Measurements from ENCODE around the gene ANXA1. TPM values are rescaled to one million over a fixed set of nuclear protein-coding genes. Genes with fewer than 3 reads are reported as not detected.
A peak's percentile ranks its signal among the peaks of the same experiment; 100 is the strongest.

ANXA1 gene
- total RNA-seq, 1 donor from 2014 or later = 90.8 TPM

DNA sequence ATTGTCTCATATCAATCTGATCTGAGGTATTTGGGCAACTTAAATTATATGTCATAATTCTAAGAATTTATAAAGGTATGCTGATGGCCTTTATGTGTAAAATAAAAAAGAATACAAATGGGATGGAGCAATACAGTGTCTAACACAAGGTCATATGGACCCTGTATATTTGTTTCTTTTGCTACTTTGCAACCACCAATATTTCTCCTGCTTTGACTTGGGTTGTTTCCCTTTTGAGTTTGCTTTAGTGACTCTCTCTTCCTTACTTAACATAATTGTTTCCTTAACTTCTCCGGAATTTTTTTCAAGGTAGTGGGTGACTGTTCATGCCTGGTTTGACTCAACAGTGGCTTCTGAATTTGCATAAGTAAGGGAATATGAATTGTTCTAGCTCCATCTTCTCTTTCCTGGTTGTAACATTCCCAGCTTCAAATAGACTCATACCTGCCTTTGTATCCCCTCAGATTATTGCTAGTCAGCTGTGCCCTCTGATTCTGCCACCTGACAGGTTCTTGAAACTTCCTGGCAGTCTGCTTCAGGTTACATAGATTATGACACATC, 30.2 kb upstream of the ANXA1 start:
- Histone ChIP-seq H3K4me1 (ENCODE audit: control insufficient read depth in 3 of 3, insufficient read depth in 3 of 3, low read length in 3 of 3) (no peaks in the 10 kb centered on the region), H3K36me3 (ENCODE audit: control insufficient read depth in 3 of 3, insufficient read depth in 3 of 3, low read length in 3 of 3) (no peaks in the 10 kb centered on the region), H3K27ac (ENCODE audit: low read depth, low read length) (no peak overlapping the region), H3K4me3 (ENCODE audit: low read length in 3 of 3) (no peak overlapping the region), H3K9ac (ENCODE audit: low read depth in 1 of 3, low read length in 3 of 3) (no peak overlapping the region), H3K9me3 (ENCODE audit: control insufficient read depth in 3 of 3, low read length in 3 of 3) (no peaks in the 10 kb centered on the region), H3K27me3 (ENCODE audit: control insufficient read depth in 3 of 3, insufficient read depth in 3 of 3, low read length in 3 of 3) (no peaks in the 10 kb centered on the region)

DNA sequence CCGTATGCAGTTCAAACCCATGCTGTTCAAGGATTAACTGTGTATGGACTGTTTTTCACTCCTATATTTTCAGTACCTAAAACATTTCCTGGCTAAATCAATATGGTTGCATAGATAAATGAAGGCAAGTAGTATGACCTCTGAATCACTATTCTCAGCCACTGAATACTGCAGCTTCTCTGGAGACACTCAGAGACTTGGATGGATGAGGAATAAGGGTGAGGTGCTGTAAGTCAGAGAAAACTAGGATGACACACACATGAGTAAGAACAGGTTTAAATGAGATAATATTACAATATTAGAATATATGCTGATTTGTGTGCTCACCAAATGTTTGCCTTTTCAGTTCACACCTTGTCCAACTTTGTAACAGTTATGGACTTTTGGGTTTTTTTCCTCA, 26.0 kb upstream of the ANXA1 start:
- Histone ChIP-seq H3K4me1 (ENCODE audit: control insufficient read depth in 3 of 3, insufficient read depth in 3 of 3, low read length in 3 of 3) (no peaks in the 10 kb centered on the region), H3K9ac (ENCODE audit: low read depth in 1 of 3, low read length in 3 of 3) (no peak overlapping the region)

DNA sequence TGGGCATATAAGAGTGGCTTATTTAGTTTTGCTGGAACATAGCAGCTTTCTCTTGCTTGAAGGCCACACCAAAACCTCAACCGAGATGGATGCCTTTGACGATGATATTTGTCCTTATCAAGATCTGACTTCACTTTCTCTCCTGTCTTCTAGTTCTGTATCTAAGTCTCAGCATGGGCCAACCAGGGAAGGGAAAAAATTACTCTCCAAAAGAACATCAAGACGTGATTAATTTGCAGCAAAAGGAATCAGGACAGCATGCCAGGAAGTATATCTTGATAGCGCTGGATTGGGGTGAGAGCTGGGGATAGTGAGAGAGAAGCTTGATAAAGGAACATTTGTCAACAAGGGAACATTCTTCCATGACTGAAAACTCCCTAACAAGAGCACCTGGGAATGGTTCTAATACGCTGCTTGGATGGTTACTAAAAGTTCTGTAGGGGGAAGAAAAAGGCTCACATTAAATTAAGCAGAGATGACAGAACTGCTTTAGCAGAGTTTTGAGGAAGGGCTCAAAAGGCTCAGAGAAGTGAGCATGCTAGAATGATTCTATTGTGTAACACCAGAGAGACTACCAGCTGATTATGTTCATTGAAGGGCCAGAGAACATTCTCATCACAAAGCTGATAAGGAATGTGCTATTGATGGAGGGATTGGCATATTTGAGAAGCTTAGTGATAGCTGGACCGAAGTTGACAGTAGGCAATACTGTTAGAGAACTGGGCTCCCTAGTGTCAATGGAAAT, 21.6 kb upstream of the ANXA1 start:
- no peak overlapping the region for H3K4me3 ChIP-seq (ENCODE audit: low read length in 3 of 3)
- no peaks in the 10 kb centered on the region for H3K27me3 ChIP-seq (ENCODE audit: control insufficient read depth in 3 of 3, insufficient read depth in 3 of 3, low read length in 3 of 3)
- H3K36me3 ChIP-seq (ENCODE audit: control insufficient read depth in 3 of 3, insufficient read depth in 3 of 3, low read length in 3 of 3) = no peaks in the 10 kb centered on the region
- H3K27ac ChIP-seq (ENCODE audit: low read depth, low read length) = no peak overlapping the region
- H3K4me1 ChIP-seq (ENCODE audit: control insufficient read depth in 3 of 3, insufficient read depth in 3 of 3, low read length in 3 of 3) = peaks cover 0 to 7% (median 3%) of the 10 kb centered on the region in 3 donors
- H3K9ac ChIP-seq (ENCODE audit: low read depth in 1 of 3, low read length in 3 of 3) = no peak overlapping the region
- no peaks in the 10 kb centered on the region for H3K9me3 ChIP-seq (ENCODE audit: control insufficient read depth in 3 of 3, low read length in 3 of 3)

More for the DNA sequence above, 26.0 kb upstream of the ANXA1 start:
- Histone ChIP-seq H3K36me3 (ENCODE audit: control insufficient read depth in 3 of 3, insufficient read depth in 3 of 3, low read length in 3 of 3) (no peaks in the 10 kb centered on the region), H3K9me3 (ENCODE audit: control insufficient read depth in 3 of 3, low read length in 3 of 3) (no peaks in the 10 kb centered on the region), H3K4me3 (ENCODE audit: low read length in 3 of 3) (no peak overlapping the region), H3K27ac (ENCODE audit: low read depth, low read length) (no peak overlapping the region), H3K27me3 (ENCODE audit: control insufficient read depth in 3 of 3, insufficient read depth in 3 of 3, low read length in 3 of 3) (no peaks in the 10 kb centered on the region)

- Histone ChIP-seq H3K36me3 (ENCODE audit: control insufficient read depth in 3 of 3, insufficient read depth in 3 of 3, low read length in 3 of 3) (no peaks in the 10 kb centered on the region), H3K4me3 (ENCODE audit: low read length in 3 of 3) (peak overlapping the region; percentile 69 to 92 (median 81)), H3K27me3 (ENCODE audit: control insufficient read depth in 3 of 3, insufficient read depth in 3 of 3, low read length in 3 of 3) (no peaks in the 10 kb centered on the region), H3K27ac (ENCODE audit: low read depth, low read length) (peak overlapping the region; percentile 59), H3K4me1 (ENCODE audit: control insufficient read depth in 3 of 3, insufficient read depth in 3 of 3, low read length in 3 of 3) (peaks cover 0 to 7% (median 3%) of the 10 kb centered on the region in 3 donors), H3K9ac (ENCODE audit: low read depth in 1 of 3, low read length in 3 of 3) (no peak overlapping the region), H3K9me3 (ENCODE audit: control insufficient read depth in 3 of 3, low read length in 3 of 3) (no peaks in the 10 kb centered on the region)
These were observed 20.2 kb upstream of the ANXA1 start for GRCh38 chr9:73131461-73131860.

- H3K4me3 ChIP-seq (ENCODE audit: low read length in 3 of 3) = peak overlapping the region; percentile 69 to 92 (median 81)
These were observed 19.5 kb upstream of the ANXA1 start for GRCh38 chr9:73132034-73132776.

GRCh38 chr9:73133022-73133651, 18.5 kb upstream of the ANXA1 start:
- H3K9me3 ChIP-seq (ENCODE audit: control insufficient read depth in 3 of 3, low read length in 3 of 3) = no peaks in the 10 kb centered on the region
- peak overlapping the region; percentile 59 for H3K27ac ChIP-seq (ENCODE audit: low read depth, low read length)
- H3K27me3 ChIP-seq (ENCODE audit: control insufficient read depth in 3 of 3, insufficient read depth in 3 of 3, low read length in 3 of 3) = no peaks in the 10 kb centered on the region
- no peaks in the 10 kb centered on the region for H3K36me3 ChIP-seq (ENCODE audit: control insufficient read depth in 3 of 3, insufficient read depth in 3 of 3, low read length in 3 of 3)
- peak overlapping the region in 2 of 3 donors; percentile 63 to 82 for H3K9ac ChIP-seq (ENCODE audit: low read depth in 1 of 3, low read length in 3 of 3)
- H3K4me3 ChIP-seq (ENCODE audit: low read length in 3 of 3) = peak overlapping the region in 1 of 3 donors; percentile 92
- peaks cover 5 to 7% (median 5%) of the 10 kb centered on the region in 3 donors for H3K4me1 ChIP-seq (ENCODE audit: control insufficient read depth in 3 of 3, insufficient read depth in 3 of 3, low read length in 3 of 3)

More at GRCh38 chr9:73132034-73132776, 19.5 kb upstream of the ANXA1 start:
- H3K4me1 ChIP-seq (ENCODE audit: control insufficient read depth in 3 of 3, insufficient read depth in 3 of 3, low read length in 3 of 3) = peaks cover 3 to 7% (median 4%) of the 10 kb centered on the region in 3 donors
- H3K9me3 ChIP-seq (ENCODE audit: control insufficient read depth in 3 of 3, low read length in 3 of 3) = no peaks in the 10 kb centered on the region
- H3K36me3 ChIP-seq (ENCODE audit: control insufficient read depth in 3 of 3, insufficient read depth in 3 of 3, low read length in 3 of 3) = no peaks in the 10 kb centered on the region
- H3K27me3 ChIP-seq (ENCODE audit: control insufficient read depth in 3 of 3, insufficient read depth in 3 of 3, low read length in 3 of 3) = no peaks in the 10 kb centered on the region
- peak overlapping the region; percentile 59 for H3K27ac ChIP-seq (ENCODE audit: low read depth, low read length)
- H3K9ac ChIP-seq (ENCODE audit: low read depth in 1 of 3, low read length in 3 of 3) = peak overlapping the region; percentile 63 to 84 (median 82)

DNA sequence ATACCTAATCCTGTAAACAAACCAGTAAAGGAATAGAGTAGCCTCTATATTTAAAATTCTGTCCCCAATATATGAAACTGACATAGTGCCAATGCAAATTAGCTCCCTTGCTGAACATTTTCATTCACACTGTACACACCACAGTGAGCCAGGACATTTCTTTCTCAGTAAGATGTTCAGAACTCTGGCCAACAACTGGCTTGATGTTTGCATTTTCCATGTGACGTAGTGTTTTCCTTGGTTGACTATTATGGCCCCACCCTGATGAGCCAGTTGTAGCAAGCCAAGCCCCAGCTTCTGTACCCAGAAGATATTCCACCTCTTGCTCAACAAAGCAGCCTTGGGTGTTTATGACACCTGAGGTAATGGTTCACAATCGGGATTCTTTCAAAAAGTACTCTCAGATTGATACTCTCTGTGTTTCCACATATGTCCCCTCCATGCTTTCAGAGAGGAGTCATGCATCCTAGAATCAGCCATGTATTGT, 17.7 kb upstream of the ANXA1 start:
- Histone ChIP-seq H3K4me3 (ENCODE audit: low read length in 3 of 3) (no peak overlapping the region), H3K27ac (ENCODE audit: low read depth, low read length) (no peak overlapping the region), H3K36me3 (ENCODE audit: control insufficient read depth in 3 of 3, insufficient read depth in 3 of 3, low read length in 3 of 3) (no peaks in the 10 kb centered on the region), H3K9ac (ENCODE audit: low read depth in 1 of 3, low read length in 3 of 3) (no peak overlapping the region), H3K4me1 (ENCODE audit: control insufficient read depth in 3 of 3, insufficient read depth in 3 of 3, low read length in 3 of 3) (peaks cover 5 to 7% (median 5%) of the 10 kb centered on the region in 3 donors), H3K27me3 (ENCODE audit: control insufficient read depth in 3 of 3, insufficient read depth in 3 of 3, low read length in 3 of 3) (no peaks in the 10 kb centered on the region), H3K9me3 (ENCODE audit: control insufficient read depth in 3 of 3, low read length in 3 of 3) (no peaks in the 10 kb centered on the region)

DNA sequence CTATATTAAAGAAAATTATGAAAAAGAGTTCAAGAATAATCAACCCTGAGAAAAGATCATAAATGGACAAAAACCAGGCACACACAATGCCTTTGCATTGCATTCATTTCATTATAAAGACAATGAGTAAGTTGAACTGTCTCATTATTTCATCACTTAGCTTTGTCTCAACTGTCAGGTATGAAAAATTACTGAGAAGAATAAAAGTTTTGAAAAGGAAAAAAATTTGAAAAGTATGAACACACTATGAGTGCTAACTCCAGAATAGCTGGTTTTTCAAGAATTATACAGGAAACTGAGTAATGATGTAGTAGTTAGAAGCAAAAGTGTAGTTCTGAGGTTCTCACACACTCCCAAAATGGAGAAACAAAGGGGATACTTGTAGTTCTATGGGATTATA, 16.3 kb upstream of the ANXA1 start:
- H3K4me1 ChIP-seq (ENCODE audit: control insufficient read depth in 3 of 3, insufficient read depth in 3 of 3, low read length in 3 of 3) = peaks cover 5 to 7% (median 5%) of the 10 kb centered on the region in 3 donors
- no peak overlapping the region for H3K4me3 ChIP-seq (ENCODE audit: low read length in 3 of 3)
- no peaks in the 10 kb centered on the region for H3K27me3 ChIP-seq (ENCODE audit: control insufficient read depth in 3 of 3, insufficient read depth in 3 of 3, low read length in 3 of 3)
- H3K9me3 ChIP-seq (ENCODE audit: control insufficient read depth in 3 of 3, low read length in 3 of 3) = no peaks in the 10 kb centered on the region
- no peak overlapping the region for H3K27ac ChIP-seq (ENCODE audit: low read depth, low read length)
- H3K9ac ChIP-seq (ENCODE audit: low read depth in 1 of 3, low read length in 3 of 3) = no peak overlapping the region
- no peaks in the 10 kb centered on the region for H3K36me3 ChIP-seq (ENCODE audit: control insufficient read depth in 3 of 3, insufficient read depth in 3 of 3, low read length in 3 of 3)

DNA sequence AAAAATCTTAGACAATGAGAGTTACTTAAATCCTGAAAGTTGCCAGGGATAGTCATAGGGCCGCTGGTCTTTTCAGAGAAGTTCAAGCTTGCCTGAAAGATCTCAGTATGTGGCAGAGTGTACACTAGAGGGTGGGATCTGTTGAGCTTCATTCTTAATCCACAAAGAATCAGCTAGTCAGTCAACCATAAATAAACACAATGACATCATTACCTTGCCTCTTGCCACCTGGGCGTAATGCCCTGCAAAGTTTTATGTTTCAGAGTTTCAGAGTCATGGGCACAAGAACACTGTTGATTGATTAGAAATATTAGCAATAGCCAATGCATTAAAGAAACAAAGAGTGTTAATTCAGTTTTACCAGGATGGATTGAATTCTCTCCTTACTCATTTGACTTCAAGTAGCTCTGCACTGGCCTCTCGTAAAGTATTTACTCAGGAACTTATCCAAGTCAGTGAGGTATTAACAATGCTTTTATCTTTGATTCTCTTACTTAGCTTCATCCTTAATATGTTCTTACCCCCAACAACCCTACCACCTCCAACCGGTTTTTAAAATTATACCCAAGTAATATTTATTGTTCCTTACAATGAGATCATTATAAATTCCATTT, 14.3 kb upstream of the ANXA1 start:
- Histone ChIP-seq H3K9me3 (ENCODE audit: control insufficient read depth in 3 of 3, low read length in 3 of 3) (no peaks in the 10 kb centered on the region), H3K4me1 (ENCODE audit: control insufficient read depth in 3 of 3, insufficient read depth in 3 of 3, low read length in 3 of 3) (peaks cover 2 to 7% (median 5%) of the 10 kb centered on the region in 3 donors), H3K27me3 (ENCODE audit: control insufficient read depth in 3 of 3, insufficient read depth in 3 of 3, low read length in 3 of 3) (no peaks in the 10 kb centered on the region), H3K27ac (ENCODE audit: low read depth, low read length) (no peak overlapping the region), H3K36me3 (ENCODE audit: control insufficient read depth in 3 of 3, insufficient read depth in 3 of 3, low read length in 3 of 3) (no peaks in the 10 kb centered on the region), H3K4me3 (ENCODE audit: low read length in 3 of 3) (no peak overlapping the region), H3K9ac (ENCODE audit: low read depth in 1 of 3, low read length in 3 of 3) (no peak overlapping the region)

Data from skeletal muscle tissue (tissue), 4 donors.